ENCODE measurements around the gene MTG2.

MTG2 gene

DNA sequence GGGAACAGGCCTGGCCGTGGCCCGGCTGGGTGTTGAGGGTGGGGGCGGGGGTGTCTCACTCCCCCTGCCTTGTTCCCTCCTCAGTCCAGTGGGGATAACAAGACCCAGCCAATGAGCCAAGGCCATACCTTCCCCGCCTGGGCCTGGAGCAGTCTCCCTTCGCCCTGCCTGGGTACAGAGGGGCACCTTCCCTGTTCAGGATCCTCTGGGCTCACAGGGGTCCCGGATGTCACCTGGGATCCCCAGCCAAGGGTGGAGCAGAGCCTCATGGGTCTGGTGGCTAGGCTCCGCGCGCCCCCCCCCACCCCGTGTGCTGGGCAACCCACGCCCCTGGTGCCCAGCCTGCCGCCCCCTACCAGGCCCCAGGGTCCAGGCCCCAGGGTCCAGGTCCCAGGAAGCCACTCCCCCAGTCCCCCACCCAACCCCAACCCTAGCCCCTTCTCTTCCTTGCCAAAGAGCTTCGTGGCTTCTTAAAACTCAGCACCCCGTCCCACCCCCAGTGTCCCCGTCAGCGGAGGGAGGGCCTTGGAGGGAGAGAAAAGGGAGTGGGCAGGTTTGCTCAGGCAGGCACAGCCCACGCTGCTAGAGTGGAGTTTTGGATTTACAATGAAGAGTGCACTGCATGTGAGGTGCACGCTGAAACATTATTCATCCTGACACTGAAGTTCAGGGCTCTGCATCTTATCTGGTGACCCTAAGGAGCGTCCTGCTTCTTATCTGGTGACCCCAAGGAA, 25.4 kb downstream of the MTG2 start:
- no peak for DNase-seq

DNA sequence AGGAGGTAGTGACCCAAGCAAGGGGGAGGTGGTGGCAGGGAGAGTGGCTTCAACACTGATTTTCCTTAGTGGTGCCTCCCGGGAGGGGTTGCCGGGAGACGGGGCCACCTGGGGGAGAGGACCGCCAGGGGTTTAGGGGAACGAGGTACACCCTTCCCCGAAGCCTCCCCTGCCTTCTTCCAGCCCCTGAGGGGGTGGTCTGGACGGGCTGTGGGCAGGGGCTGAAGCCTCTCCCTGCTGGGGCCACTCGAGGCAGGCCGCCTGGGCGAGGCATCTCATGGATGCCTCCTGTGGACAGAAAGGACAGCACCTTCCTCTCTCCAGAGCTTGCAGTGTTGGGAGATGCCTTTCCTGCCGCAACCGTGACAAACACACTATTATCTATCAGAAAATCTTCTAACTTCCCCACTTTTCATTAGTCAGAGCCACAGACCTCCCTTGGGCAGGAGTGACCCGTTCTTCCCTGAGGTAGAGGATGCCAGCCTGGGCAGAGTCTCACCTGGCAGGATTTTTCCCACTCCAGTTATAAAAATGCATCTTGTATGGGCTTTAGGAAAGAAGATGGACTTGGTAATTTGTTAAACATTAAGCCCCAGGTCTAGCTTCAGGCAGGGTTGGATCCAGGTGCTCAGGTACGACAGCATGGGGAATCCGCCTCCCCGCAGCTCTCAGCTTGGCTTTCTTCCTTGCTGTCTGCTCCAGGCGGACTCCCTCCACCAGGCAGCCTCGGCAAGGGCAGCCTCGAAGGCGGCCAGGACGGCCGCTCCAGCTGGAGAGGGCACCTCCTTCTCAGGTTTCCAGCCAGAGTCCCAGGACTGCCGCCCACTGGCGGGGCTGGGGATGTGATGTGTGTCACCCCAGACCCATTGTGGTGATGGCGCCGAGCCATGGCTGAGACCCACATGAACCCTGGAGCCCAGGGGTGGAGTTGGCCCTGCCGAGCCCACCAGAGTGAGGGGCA, 26.2 kb downstream of the MTG2 start:
- peak; percentile 41 for DNase-seq

DNA sequence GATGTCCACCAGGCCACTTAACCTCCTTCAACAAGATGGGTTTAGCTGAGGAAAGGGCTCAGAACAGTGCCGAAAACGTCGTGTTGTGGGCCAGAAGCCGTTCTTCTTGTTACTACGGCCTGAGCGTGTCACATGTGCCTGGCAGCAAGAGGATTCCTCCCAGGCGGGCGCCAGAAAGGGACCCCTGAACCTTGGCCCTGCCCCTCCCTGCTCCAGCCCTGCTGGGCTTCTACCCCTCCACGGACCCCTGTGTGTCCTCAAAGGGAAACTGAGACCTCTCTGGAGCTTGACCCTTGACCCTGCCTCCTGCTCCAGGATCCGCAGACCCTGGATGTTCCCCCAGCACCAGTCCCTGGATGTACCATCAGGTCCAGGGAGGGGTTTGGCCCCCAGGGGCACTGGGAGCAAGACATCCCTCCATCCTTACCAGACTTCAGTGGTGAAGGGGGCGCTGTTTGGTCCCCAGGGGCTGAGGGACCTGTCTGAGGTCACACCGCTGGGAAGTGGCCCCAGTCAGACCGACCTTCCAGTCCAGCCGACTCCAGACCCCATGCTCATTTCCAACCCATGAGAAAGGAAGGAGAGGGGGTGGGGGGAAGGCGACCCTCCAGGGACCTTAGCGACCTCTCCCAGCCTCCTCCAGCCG, 27.1 kb downstream of the MTG2 start:
- no peak for DNase-seq

DNA sequence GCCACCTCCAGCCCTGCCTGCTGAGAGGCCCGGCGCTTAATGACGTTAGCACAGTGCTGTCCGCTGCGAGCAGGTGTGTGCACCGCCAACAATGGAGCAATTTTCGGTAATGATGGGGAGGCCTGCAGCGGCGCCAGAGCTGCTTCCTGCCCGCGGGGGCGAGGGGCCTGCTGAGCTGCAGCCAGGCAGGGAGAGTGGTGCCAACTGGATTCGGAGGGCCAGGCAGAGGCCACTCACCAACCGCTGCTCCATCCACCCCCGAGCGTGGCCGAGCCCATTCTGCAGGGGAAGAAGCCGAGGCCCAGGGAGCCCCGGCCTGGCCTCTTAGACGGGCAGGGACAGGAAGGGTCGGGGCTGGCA, 27.6 kb downstream of the MTG2 start:
- DNase-seq: no peak

DNA sequence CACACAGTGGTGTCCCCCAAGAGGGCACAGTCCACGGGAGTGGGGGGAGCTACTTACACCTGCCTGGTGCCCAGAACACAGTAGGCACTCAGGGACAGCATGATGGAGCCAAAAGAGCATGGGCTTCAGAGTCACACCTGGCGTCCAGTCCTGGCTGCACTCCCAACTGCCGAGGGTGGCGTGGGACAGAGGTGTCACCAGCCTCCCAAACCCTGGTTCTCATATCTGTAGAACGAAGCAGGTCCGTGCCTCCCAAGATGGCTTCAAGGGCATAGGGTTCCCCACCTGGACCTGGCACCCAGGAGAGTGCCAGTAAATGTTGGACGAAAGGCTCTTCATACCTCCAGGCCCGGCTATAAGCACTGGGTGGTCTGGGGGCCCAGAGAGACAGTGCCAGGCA, 28.4 kb downstream of the MTG2 start:
- no peak for DNase-seq

DNA sequence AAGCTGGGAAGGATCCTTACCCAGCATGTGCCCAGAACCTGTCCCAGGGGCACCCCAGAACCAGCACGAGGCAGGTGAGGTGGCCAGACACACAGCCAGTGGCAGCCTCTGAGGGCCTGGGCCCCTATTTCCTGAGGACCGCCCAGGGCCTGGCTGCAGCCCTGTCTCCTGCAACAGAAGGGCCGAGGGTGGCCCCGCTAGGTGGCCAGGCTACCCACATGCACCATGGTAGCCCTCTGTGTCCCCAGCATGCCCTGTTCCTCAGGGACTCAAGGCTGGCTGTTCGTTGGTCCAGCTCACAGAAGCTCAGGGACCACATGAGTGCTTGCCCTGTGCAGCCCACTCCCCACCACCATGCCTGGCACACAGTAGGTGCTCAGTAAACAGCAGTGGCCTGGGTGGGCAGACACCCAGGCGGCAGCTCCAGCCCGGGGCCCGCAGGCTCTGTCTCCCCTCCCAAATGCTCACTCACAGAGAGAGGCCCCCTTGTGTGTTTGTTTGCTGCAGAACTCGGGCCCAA, 29.0 kb downstream of the MTG2 start:
- DNase-seq: no peak

DNA sequence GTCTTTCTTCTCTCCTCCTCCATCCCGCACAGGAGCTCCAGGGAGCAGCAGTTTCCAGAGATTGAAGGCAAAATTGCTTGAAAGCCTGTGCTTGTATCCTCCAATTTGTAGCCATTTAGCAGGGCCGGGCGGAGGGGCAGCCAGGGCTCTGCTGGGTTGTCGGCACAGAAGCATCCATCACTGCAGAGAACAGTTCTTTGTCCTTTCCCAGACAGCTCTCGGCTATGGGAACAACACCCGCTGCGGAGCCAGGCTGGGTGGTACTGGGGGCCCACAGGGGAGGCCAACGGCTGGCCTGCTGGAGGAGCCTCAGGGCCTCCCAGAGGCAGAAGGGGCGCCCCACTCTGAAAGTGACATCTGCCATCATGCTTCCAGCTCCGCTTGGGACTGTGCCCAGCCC, 29.5 kb downstream of the MTG2 start:
- DNase-seq: peak; percentile 64

DNA sequence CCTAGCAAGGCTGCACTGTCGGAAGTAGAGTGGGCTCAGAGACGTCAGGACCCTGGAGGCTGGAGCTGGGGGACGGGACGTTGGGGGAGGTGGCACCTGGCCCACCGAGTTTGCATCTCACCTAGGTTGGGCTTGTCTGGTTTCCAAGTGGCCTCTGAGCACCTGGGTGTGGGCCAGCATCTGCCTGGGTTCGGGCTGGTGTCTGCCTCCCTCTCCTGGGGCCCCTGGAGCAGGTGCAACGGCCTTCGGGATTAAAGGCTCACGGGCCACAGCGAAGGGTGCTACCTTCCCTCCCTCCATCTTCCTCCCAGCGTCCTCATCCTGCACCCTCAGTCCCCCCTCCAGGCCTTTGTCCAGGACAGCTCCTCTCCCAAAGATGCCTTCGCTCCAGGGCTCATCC, 31.2 kb downstream of the MTG2 start:
- DNase-seq: peak; percentile 56

DNA sequence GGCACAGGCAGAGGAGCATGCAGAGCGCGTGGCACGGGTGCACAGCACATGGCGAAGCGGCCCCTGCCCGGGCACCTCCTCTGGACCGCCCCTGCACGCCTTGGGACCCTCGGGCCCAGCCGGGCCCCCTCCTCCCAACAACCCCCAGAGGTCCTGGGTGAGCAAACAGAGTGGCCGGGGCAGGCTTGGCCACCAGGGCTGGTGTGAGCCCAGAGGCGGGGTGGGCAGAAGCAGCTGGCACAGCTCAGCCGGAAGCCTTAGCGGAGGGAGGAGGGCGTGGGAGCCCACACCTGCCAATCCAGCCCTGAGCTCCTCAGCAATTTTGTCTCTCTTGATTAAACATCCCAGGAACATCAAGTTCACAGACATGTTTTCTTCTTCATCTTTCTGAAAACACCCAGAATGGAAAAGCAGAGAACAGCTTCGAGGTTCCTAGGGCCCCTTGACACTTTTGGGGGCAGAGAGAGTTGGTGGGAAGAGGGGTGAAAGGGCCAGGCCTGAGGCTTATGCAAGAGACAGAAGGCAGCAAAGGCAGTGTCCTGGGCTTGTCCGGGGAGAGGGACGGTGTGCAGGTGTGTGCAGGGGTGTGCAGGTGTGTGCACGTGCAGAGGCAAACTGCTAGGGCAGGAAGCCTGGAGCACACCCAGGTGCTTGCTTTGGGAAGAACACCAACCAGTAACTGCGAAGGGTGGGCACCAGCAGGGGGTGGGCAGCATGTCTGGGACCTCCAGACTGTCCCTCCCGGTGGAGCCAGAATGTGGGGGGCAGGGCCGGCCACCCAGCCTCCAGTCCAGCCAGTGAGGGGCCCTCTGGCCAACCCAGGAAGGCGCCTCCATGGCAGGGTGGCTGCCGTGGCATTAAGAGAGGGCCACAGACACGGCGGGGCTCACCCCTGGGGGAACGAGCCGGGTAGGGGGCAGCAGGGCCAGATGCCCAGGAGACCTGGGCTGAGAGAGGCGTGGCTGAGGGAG, 32.5 kb downstream of the MTG2 start:
- DNase-seq: peak; percentile 70

DNA sequence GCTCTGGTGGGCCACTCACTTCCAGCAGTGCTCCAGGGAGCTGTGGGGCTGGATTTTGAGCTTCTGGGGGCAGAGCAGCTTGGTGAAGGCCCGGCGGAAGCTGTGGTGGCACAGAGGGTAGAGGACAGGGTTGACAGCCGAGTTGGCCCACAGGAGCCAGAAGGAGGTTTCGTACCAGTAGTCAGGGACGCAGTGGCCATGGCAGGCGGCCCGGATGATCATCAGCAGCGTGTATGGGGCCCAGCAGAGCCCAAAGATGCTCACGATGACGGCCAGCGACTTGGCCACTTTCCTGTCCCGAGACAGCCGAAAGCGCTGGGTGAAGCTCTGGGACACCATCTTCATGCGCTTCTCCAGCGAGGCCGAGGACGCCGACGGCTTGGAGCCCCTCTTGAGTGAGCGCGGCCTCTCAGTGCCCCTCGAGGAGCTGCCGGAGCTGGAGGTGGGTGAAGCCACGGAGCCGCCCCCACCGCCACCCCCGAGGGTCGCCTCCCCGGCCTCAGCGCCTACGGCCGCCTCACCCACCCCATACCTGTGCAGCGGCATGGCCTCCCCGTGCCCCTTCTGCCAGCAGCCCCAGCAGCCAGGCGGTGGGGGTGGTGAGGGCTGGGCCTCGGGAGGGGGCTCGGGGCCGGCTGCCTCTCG, 33.3 kb downstream of the MTG2 start:
- DNase-seq: no peak

DNA sequence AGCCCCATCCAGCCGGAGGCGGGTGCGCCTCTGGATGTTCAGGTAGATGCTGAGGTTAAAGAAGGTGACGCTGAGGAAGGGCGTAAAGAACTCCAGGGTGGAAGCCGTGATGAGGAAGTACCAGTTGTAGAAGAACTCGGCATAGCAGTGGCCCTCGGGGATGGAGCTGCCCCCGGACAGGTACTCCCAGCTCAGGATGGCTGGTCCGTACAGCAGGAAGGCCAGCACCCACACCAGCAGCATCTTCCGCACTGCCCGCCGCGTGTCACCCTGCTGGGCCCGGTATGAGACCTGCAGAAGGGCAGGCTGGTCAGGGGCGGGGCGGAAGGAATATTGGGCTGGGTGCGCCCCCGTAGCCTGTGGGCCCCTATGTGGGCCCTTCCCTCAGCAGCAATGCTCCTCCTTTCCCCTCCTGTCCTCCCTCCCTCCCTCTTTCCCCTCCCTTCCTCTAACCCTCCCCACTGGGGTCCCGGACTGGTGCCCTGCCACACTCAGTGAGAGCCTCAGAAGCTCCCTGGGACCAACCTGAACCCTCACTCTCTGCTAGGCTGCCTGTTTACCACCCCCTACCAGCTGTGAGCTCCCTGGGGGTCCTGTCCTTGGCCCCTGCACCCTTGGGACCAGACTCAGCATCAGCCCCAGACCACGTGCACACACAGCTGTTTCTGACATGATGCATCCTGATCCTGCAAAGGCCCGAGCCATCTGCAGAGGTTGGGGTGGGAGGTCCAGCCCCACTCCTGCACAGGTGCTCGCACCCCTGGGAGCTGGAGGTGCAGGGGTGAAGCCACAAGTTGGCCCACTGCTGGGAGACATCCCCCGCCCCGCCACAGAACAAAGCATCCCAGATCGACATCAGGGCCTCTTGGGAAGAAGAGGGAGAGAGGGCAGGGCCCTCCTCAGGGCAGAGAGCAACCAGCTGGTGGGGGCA, 34.1 kb downstream of the MTG2 start:
- no peak for DNase-seq

DNA sequence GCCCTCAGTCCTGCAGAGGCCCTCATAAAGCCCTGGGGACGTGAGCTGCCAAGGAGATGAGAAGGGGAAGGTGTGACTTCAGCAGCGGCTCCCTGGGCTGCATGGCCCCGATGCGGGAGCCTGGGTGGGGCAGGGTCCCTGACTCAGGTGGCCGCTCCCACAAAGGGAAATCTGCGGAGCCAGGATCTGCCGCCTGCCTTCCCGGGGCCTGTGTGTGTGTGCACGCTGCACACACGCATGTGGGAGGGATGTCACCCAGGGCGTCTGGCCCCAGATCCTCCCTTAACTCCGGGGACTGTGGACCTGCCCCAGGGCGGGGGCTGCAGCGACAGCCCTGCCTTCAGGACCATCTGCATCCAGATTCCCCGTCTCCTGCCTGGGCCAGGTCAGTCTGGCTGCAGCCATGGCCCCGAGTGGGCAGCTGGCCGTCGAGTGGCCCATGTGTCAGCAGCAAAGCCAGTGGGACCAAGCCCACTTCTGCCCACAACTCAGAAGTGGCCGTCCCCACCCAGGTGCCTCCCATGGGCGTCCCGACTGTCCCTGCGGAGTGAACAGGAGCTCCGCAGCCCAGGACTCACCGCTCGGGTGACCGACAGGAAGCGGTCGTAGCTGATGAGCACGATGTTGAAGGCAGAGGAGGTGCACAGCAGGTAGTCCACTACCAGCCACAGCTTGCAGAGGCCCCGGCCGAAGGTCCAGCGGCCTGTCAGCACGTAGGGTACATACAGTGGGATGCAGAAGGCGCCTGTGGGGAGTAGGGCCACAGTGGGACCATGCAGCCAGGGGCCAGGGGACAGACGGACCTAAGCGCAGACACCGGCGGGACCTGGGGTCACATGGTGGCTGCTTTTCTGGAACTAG, 35.3 kb downstream of the MTG2 start:
- DNase-seq: no peak

DNA sequence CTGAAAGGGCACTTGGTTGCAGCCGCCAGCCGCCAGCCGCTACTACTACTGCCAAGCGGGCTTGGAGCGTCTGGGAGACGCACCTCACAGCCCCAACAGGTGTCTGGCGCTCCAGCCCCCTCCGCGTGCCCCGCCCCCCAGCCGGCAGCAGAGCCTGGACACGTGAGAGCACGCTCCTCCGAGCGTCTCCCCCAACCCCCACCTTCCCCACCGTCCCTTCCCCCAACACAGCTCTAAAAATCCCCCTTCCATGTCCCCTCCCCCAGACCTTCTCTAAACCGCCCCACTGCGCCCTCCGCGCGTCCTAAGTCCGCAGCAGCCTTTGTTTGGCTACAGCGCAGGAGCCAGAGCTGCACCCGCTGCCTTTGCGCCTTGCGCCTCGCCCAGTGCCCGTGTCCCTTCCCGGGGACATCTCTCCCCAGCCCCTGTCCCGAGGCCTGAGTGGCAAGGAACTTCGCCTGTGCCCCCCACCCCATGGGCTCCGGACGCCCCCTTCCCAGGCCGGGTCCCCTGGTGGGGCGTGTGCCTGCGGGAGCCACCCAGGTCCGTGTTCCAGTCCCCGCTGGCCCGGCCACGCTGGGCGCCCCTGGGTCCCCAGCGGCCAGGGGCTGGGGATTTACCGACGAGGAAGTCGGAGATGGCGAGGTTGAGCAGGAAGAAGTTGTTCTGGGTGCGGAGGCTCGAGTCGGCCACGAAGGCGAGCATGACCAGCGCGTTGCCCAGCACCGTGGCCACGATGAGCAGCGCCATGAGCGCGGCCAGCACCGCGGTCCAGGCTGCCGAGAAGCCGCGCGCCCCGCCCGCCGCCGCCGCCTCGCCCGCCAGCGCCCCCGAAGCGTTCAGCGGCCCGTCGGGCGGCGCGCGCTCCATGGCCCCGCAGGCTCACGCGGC, 36.5 kb downstream of the MTG2 start:
- DNase-seq: no peak

DNA sequence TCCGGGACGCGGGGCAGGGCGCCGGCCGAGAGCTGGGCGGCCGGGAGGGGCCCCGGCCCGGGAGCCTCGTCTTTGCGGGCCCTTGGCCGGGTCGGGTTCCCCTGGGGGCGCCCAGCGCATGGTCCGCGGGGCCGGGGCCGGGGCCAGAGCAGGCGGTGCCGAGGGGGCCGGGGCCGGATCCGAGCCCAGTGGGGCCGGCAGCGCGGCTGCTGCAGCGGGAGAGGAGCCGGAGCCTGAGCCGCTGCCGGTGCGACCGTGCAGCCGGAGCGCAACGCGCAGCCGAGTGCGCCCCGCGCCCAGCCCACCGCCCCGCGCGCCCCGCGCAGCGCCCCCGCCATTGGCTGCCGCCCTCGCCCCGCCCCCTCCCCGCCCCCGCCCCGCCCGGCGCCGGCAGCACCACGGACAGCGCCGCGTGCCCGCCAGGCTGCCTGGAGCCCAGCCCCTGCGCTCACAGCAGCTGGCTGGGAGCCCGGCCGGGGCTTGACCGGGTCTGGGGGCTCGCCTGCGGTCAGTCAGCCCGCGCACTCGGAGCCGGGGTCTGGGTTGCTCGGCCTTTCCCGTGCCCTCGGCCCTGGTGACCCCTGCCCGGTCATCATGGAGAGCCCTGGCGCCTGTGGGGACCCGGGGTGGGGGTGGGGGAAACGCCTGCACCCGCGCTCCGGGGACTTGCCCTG, 37.3 kb downstream of the MTG2 start, which contains the start of gene HRH3:
HRH3 (minus strand) TSS at position 287 of the 674 bp plus-strand sequence. CDS start 308 bp downstream, outside the sequence.
- DNase-seq: peak; percentile 69

DNA sequence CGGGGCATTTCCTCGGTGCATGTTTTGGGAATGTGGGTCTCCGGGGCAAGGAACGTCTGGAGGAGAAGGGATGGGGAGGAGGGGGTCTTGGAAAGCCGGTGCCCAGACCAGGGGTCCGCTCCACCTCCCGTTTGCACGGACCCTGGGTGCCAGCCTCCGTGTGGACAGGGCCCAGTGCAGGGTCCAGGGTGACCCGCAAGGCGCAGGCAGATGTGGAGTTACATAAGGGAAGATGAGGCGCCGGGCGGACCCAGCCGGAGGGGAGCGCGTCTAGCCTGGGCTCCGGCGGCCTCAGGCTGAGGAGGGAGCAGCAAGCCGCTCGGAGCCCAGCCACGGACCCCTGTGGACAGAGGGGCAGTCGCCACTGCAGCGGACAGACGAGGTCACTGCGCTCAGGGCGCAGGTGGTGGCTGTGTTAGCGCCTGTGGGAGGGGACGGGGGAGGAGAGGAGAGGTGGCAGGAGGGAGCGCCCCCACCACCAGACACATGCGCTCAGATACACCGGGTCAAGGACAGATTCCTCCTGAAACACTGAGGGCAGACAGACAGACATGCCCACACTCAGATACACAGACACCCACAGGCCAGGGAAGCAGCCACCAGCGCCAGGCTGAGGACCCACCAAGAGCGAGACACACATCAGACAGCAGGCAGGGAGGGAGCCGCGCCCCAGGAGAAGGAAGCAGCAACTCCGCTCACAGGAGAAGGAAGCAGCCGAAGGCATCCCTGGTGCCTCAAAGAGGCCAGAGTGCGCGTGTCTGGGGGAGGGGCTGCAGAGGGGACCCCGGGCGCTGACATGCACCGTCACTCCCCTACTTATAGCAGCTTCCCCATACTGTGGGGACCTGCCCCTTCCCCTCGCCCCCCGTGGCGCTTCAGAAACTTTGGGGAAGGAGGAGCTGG, 38.1 kb downstream of the MTG2 start:
- DNase-seq: no peak

DNA sequence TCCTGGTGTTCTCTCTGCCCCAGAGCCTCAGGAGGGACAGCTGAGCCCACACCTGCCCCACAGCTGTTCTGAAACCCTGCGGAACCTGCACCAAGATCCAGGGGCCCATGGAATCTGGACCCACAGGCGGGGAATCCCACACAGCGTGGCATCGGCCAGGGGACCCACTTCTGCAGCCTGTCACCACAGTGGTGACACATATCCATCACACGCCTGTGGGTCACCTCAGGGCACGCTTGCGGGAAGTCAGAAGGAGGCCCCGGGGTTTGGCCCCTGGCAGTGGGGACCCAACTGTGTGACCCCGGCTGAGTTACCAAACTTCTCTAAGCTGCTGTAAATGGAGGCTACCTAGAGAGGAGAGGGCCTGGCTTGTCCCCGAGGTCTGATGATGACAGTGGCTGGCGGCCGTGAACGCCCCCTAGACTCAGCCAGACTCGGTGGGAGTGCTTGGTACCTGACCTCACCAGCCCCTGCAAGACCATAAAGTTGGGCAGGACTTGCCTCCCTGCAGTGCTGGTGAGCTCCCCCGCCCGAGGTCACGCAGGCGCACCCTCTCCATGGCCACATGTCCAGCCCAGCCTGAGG, 39.5 kb downstream of the MTG2 start:
- DNase-seq: no peak
